ENCODE data around the gene SS18.

GRCh38 chr18:26044807-26045206, 45.6 kb downstream of the SS18 start:
- TF ChIP-seq CTCF (IDR thresholded peaks at IDR 0.05; ENCODE audit: low read depth, low read length, poor library complexity, severe bottlenecking) (no peak), EZH2phosphoT487 (IDR thresholded peaks at IDR 0.05; ENCODE audit: borderline replicate concordance, low read length) (no peak)

Measured in DOHH2 (cell line).